GM18517 (cell line): ENCODE measurements around the gene BSN.
A peak's percentile ranks its signal among the peaks of the same experiment; 100 is the strongest.

Experiments
- ATAC-seq: cut with Tn5 transposase; IDR thresholded peaks from one replicate; pipeline ENCODE4 v1.9.1; 2021; ENCODE audit warnings: mild to moderate bottlenecking, moderate library complexity; ENCODE audit not compliant: unreplicated experiment

Gene BSN, protein sequence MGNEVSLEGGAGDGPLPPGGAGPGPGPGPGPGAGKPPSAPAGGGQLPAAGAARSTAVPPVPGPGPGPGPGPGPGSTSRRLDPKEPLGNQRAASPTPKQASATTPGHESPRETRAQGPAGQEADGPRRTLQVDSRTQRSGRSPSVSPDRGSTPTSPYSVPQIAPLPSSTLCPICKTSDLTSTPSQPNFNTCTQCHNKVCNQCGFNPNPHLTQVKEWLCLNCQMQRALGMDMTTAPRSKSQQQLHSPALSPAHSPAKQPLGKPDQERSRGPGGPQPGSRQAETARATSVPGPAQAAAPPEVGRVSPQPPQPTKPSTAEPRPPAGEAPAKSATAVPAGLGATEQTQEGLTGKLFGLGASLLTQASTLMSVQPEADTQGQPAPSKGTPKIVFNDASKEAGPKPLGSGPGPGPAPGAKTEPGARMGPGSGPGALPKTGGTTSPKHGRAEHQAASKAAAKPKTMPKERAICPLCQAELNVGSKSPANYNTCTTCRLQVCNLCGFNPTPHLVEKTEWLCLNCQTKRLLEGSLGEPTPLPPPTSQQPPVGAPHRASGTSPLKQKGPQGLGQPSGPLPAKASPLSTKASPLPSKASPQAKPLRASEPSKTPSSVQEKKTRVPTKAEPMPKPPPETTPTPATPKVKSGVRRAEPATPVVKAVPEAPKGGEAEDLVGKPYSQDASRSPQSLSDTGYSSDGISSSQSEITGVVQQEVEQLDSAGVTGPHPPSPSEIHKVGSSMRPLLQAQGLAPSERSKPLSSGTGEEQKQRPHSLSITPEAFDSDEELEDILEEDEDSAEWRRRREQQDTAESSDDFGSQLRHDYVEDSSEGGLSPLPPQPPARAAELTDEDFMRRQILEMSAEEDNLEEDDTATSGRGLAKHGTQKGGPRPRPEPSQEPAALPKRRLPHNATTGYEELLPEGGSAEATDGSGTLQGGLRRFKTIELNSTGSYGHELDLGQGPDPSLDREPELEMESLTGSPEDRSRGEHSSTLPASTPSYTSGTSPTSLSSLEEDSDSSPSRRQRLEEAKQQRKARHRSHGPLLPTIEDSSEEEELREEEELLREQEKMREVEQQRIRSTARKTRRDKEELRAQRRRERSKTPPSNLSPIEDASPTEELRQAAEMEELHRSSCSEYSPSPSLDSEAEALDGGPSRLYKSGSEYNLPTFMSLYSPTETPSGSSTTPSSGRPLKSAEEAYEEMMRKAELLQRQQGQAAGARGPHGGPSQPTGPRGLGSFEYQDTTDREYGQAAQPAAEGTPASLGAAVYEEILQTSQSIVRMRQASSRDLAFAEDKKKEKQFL (N-terminal part only)

DNA sequence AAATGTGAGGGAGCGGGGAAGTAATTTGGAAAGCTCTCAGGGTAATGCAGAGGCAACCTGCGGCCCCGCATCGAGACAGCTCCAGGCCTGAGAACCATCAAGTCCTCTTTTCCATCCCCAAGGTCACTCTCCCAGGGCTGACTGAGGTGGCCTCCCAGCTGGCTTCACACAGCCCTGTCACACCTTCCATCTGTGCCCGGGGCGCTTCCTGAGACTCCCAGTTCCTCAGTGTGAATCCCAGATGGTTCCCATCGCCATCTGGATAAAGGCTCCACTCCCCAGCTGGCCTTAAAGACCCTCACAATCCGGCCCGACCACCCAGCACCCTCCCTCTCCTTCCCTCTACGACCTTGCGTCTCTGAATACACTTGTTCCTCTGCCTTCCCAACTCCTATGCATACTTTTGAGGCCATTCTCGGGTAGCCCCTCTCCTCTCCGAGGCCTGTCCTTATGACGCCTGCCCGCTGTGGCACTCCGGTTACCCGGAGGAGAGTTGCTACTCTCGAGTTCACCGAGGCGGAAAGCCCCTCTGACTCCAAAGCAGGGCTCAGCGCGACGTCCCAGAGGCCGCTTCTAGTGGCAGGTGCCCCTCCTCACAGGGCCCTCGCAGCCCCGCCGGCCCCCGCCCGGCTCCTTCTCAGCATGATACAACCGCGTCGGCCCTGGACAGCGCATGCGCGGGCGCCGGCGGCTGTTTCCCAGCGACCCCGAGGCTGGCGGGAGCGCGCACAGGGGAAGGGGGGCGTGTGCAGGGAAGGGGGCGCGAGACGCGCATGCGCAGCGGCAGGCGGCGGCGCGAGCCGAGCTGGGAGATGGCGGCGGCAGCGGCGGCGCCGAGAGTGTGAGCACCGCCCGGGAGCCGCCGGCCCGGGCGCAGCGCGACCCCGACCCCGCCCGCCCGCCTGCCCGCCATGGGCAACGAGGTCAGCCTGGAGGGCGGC, at the start of gene BSN:
TSS of gene BSN (plus strand) at position 786 of the 941 bp plus-strand sequence. CDS start at position 912, 126 bp downstream.
- peak; percentile 78 for ATAC-seq

GRCh38 chr3:49506906-49507305, 47.4 kb upstream of the BSN start:
- no peak for ATAC-seq

GRCh38 chr3:49509028-49509561, 45.2 kb upstream of the BSN start:
- ATAC-seq, result no peak

GRCh38 chr3:49511639-49512038, 42.6 kb upstream of the BSN start:
- ATAC-seq, result no peak

DNA sequence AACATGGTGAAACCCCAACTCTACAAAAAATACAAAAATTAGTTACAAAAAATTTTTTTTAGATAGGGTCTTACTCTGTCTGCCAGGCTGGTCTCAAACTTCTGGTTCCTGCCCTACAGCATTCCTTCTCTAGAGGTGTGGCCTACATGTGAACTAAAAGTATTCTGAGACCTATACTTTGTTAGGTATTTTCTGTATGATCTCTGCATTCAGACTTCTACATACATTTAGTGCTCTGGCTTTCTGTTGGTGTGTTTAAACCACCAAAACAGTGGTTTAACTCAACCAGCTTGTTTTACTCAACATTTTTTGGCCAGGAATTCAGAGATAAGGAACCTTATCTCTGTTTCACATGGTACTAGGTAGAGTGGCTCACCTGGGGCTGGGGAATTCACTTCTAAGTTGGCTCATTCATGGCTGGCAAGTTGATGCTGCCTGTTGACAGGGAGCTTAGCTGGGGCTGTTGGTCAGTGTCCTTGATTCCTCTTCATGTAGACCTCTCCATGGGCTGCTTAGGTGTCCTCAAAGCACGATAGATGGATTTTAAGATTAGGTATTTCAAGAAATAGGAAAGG, 41.4 kb upstream of the BSN start:
- no peak for ATAC-seq

- no peak for ATAC-seq
These were observed 40.7 kb upstream of the BSN start for GRCh38 chr3:49513494-49514124.

- no peak for ATAC-seq
These were observed 36.3 kb upstream of the BSN start for GRCh38 chr3:49518016-49518415.

GRCh38 chr3:49518441-49518840, 35.8 kb upstream of the BSN start:
- no peak for ATAC-seq

GRCh38 chr3:49519296-49519695, 35.0 kb upstream of the BSN start:
- ATAC-seq, result no peak

- no peak for ATAC-seq
These were observed 34.3 kb upstream of the BSN start for GRCh38 chr3:49519916-49520385.

GRCh38 chr3:49523756-49524747, 30.2 kb upstream of the BSN start:
- ATAC-seq, result no peak

GRCh38 chr3:49529567-49529966, 24.7 kb upstream of the BSN start:
- no peak for ATAC-seq

- no peak for ATAC-seq
These were observed 24.0 kb upstream of the BSN start for GRCh38 chr3:49530231-49530630.

DNA sequence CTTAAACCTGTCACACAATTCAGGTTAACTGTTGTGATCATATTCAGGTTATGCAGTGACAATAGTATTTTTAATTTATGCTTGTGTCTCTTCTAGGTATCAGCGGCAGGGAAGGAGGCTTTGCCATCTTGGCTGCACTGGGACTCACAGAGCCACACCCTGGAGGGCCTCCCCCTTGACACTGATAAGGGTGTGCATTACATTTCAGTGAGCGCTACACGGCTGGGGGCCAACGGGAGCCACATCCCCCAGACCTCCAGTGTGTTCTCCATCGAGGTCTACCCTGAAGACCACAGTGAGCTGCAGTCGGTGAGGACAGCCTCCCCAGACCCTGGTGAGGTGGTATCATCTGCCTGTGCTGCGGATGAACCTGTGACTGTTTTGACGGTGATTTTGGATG, 23.6 kb upstream of the BSN start:
- no peak for ATAC-seq

GRCh38 chr3:49531218-49531617, 23.1 kb upstream of the BSN start:
- no peak for ATAC-seq

GRCh38 chr3:49531715-49532114, 22.6 kb upstream of the BSN start:
- ATAC-seq, result no peak

DNA sequence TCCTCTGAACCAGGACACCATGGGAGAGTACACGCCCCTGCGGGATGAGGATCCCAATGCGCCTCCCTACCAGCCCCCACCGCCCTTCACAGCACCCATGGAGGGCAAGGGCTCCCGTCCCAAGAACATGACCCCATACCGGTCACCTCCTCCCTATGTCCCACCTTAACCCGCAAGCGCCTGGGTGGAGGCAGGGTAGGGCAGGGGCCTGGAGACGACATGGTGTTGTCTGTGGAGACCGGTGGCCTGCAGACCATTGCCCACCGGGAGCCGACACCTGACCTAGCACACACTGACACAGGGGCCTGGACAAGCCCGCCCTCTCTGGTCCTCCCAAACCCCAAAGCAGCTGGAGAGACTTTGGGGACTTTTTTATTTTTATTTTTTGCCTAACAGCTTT, 21.2 kb upstream of the BSN start:
- no peak for ATAC-seq
